HepG2 (cell line): ENCODE measurements around the gene CHKB. TPM values are rescaled to one million over a fixed set of nuclear protein-coding genes. Genes with fewer than 3 reads are reported as not detected.

ENCODE experiments used
- ATAC-seq: fragments of 200-7000 bp; cut with Tn5 transposase; 3 replicates; pipeline ENCODE4 v1.9.1; 2020; ENCODE audit warnings: mild to moderate bottlenecking, moderate library complexity
- BruUV-seq: library from RNA; stranded (reverse); fragments of 400-500 nt; replicated peaks from 2 replicates; lab custom pipeline; 2021; lab: Mats Ljungman, UMichigan
- CTCF ChIA-PET: fragments of 300-600 bp; formaldehyde crosslinking; extraction: SDS; loops from one replicate; lab custom pipeline; 2021; ENCODE audit warnings: low total read pairs, inconsistent platforms, low intra/inter-chr PET ratio; lab: Yijun Ruan, JAX
- POLR2A ChIA-PET: fragments of 350-600 bp; sonication (Branson Sonifier 250); formaldehyde crosslinking; loops from one replicate; lab custom pipeline; 2020; ENCODE audit warnings: antibody characterized with exemption, inconsistent platforms; lab: Yijun Ruan, JAX
- DNase-seq: peaks from one replicate; pipeline ENCODE4 v3.0.0-alpha.2; 2015; ENCODE audit warnings: low spot score
- FAIRE-seq: peaks from 3 replicates; lab custom pipeline; 2011; peaks lifted over from hg19 to GRCh38; lab: Jason Lieb, UNC
- H2AFZ ChIP-seq: one replicate; pipeline ENCODE4 v1.6.1; 2011; ENCODE audit warnings: low read length, inconsistent platforms
- H3K27ac ChIP-seq: fragments of 300-600 bp; 3 replicates; pipeline ENCODE4 v1.8.0; 2011; ENCODE audit warnings: mixed run types, mild to moderate bottlenecking, mixed read lengths, low read length, inconsistent platforms; ENCODE audit not compliant: insufficient read depth; ENCODE audit errors: extremely low read length
- H3K27me3 ChIP-seq, 2 experiments: fragments of 200-600 bp in 1 of 2; 2 replicates in 1 of 2; 3 replicates in 1 of 2; pipeline versions ENCODE4 v1.6.0 to v1.8.0; 2011; ENCODE audit warnings: low read length in 2 of 2, mild to moderate bottlenecking in 2 of 2, moderate library complexity in 2 of 2, inconsistent platforms in 1 of 2; ENCODE audit not compliant: insufficient read depth in 2 of 2, control insufficient read depth in 1 of 2
- H3K36me3 ChIP-seq, 2 experiments: fragments of 200-600 bp in 1 of 2; replicated peaks in 1 of 2; 2 replicates in 1 of 2; 3 replicates in 1 of 2; pipeline versions ENCODE4 v1.5.1 to v1.8.0; 2011; ENCODE audit warnings: low read length in 2 of 2, inconsistent platforms in 1 of 2; ENCODE audit not compliant: insufficient read depth in 2 of 2, control insufficient read depth in 1 of 2
- H3K4me1 ChIP-seq: 2 replicates; pipeline ENCODE4 v1.5.1; 2012; ENCODE audit warnings: low read length, inconsistent platforms; ENCODE audit not compliant: insufficient read depth
- H3K4me2 ChIP-seq: 2 replicates; pipeline ENCODE4 v1.6.0; 2011; ENCODE audit warnings: low read depth, low read length, inconsistent platforms
- H3K4me3 ChIP-seq, 3 experiments: fragments of 200-600 bp in 1 of 3; sonication (generic), shearing (Covaris generic) in 1 of 3; replicated peaks in 1 of 3; 2 replicates each; pipeline ENCODE4 v1.5.1; 2011 to 2016; ENCODE audit warnings: low read length in 3 of 3, inconsistent platforms in 2 of 3, low read depth in 2 of 3, mild to moderate bottlenecking in 2 of 3, control low read depth in 1 of 3, mixed read lengths in 1 of 3; ENCODE audit not compliant: insufficient read depth in 1 of 3
- H3K79me2 ChIP-seq: one replicate; pipeline ENCODE4 v1.6.1; 2011; ENCODE audit warnings: low read length, inconsistent platforms; ENCODE audit not compliant: insufficient read depth
- H3K9ac ChIP-seq: 2 replicates; pipeline ENCODE4 v1.6.0; 2011; ENCODE audit warnings: mild to moderate bottlenecking, low read depth, low read length, inconsistent platforms; ENCODE audit not compliant: insufficient read depth
- H3K9me3 ChIP-seq: 2 replicates; pipeline ENCODE4 v1.5.1; 2012; ENCODE audit warnings: mild to moderate bottlenecking, low read length
- H4K20me1 ChIP-seq: 2 replicates; pipeline ENCODE4 v1.6.0; 2011; ENCODE audit warnings: inconsistent platforms, mild to moderate bottlenecking, low read length, moderate library complexity; ENCODE audit not compliant: insufficient read depth
- CENPX ChIP-seq: sonication (generic); formaldehyde crosslinking; IDR thresholded peaks from 2 replicates; pipeline ENCODE4 v1.9.0; 2021; ENCODE audit warnings: mild to moderate bottlenecking, missing genetic modification reagents, moderate library complexity
- CHD2 ChIP-seq: IDR thresholded peaks from 2 replicates; pipeline ENCODE4 v1.6.1; 2011; ENCODE audit warnings: low read depth, low read length, improper control_type of control experiment
- ELF4 ChIP-seq: sonication (generic); formaldehyde crosslinking; IDR thresholded peaks from 2 replicates; pipeline ENCODE4 v1.5.0; 2020; ENCODE audit warnings: missing genetic modification reagents, mild to moderate bottlenecking, moderate library complexity, borderline replicate concordance
- GPBP1L1 ChIP-seq: sonication (generic); formaldehyde crosslinking; IDR thresholded peaks from 2 replicates; pipeline ENCODE4 v1.5.0; 2020; ENCODE audit warnings: mild to moderate bottlenecking, missing genetic modification reagents
- MAZ ChIP-seq, 2 experiments: sonication (generic) in 1 of 2; formaldehyde crosslinking in 1 of 2; IDR thresholded peaks; 2 replicates each; pipeline versions ENCODE4 v1.5.0 to v1.6.1; 2012 to 2020; ENCODE audit warnings: low read depth in 2 of 2, mild to moderate bottlenecking in 2 of 2, borderline replicate concordance in 1 of 2, improper control_type of control experiment in 1 of 2, low read length in 1 of 2, missing genetic modification reagents in 1 of 2, moderate library complexity in 1 of 2
- NR1H2 ChIP-seq: sonication (generic); formaldehyde crosslinking; IDR thresholded peaks from 2 replicates; pipeline ENCODE4 v1.8.1; 2022; ENCODE audit warnings: low read depth, missing genetic modification reagents, borderline replicate concordance
- SNAPC5 ChIP-seq: sonication (generic); formaldehyde crosslinking; IDR thresholded peaks from 2 replicates; pipeline ENCODE4 v1.8.1; 2023; ENCODE audit warnings: mild to moderate bottlenecking, missing genetic modification reagents, borderline replicate concordance
- WGBS: methylation state at CpG from one replicate; pipeline ENCODE4 v1.1.6; 2017; ENCODE audit warnings: low lambda C conversion rate; 5-methylcytosine and 5-hydroxymethylcytosine counted together
- in situ Hi-C: cut with HindIII; loops from 2 replicates; pipeline ENCODE4 v1.10.0; 2017; ENCODE audit warnings: low pct_unique_long_range_greater_than_20kb; ENCODE audit not compliant: extremely low pct_ligation_motif_present
- intact Hi-C: fragments of 100-400 bp; cut with micrococcal nuclease; formaldehyde crosslinking; loops from one replicate; pipeline ENCODE4 v1.10.0; 2022; ENCODE audit not compliant: unreplicated experiment
- polyA plus RNA-seq, 8 experiments: library from polyadenylated mRNA; depleted of rRNA in 3 of 8; stranded (reverse) in 7 of 8; unstranded in 1 of 8; fragments of >200 nt; fragmentation: Illumina TruSeq in 4 of 8; extraction: Trizol in 4 of 8; gene quantifications; 2 replicates each; pipeline versions ENCODE4 v1.2.1 to v1.2.3, GENCODE V29; 2011 to 2016; ENCODE audit warnings: low read depth in 4 of 8, missing spikeins in 1 of 8, mixed read lengths in 1 of 8; ENCODE audit not compliant: insufficient read depth in 1 of 8
- total RNA-seq, 5 experiments: library from RNA; depleted of rRNA; stranded (reverse); fragments of >200 nt; fragmentation: Illumina TruSeq; extraction: Trizol; gene quantifications; 2 replicates each; pipeline ENCODE4 v1.2.3, GENCODE V29; 2016; ENCODE audit warnings: low read depth in 1 of 5

Gene CHKB
- total and polyA plus RNA-seq, 2 of the 13 experiments (the other 11 are each of a cell fraction or from before 2014, with no cell fraction given) = 24.5 to 42.7 TPM

DNA sequence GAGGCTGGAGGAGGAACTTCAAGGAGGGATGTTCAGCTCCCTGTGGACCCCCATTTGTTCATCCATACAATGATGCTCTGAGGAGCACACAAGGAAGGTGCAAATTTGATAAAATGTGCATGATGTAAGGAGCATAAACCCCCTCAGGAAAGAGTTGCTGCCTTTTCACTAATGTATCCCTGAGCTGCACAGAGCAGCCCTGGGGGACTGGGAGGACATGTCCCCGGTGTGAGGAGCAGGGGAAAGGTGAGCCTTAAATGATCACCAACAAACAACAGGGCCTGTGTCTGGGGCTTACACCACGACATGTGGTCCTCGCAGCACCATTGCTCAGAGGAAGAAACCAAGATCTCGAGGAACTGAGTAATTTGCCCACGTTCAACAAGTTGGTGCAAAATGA lies 14.4 kb upstream of the CHKB start:
- in situ Hi-C loops (no loop called here), intact Hi-C loops (no loop called here)
- Histone ChIP-seq H3K4me2 (no peak overlapping the region), H3K9me3 (no peaks in the 10 kb centered on the region), H3K9ac (no peak overlapping the region), H2AFZ (no peak overlapping the region), H3K27me3 (peaks cover 0 to 2% of the 10 kb centered on the region in 2 experiments; a peak in 2 of 5 replicates), H3K4me1 (peaks cover 15% of the 10 kb centered on the region), H3K79me2 (no peaks in the 10 kb centered on the region), H3K4me3 (no peak overlapping the region), H3K36me3 (no peaks in the 10 kb centered on the region), H4K20me1 (no peaks in the 10 kb centered on the region; the same call in 1 of the 2 replicates), H3K27ac (no peak overlapping the region)
- FAIRE-seq = no peak
- ChIA-PET POLR2A (no interaction called here), CTCF (no interaction called here)
- TF ChIP-seq ELF4 (CRISPR knock-in tag) (no peak), CENPX (CRISPR knock-in tag) (no peak), SNAPC5 (CRISPR knock-in tag) (no peak), GPBP1L1 (no peak), CHD2 (no peak), MAZ (IDR thresholded peaks at IDR 0.05; ENCODE audit: borderline replicate concordance, low read depth, low read length) (no peak), MAZ (CRISPR knock-in tag; IDR thresholded peaks at IDR 0.05; ENCODE audit: low read depth) (no peak), NR1H2 (CRISPR knock-in tag) (no peak)
- 28% methylated on average over 5 of the region's 5 CpGs for WGBS
- no peak for DNase-seq
- BruUV-seq = no TSS peak
- no peak for ATAC-seq
